ENCODE data around the gene KIAA0586. TPM values are rescaled to one million over a fixed set of nuclear protein-coding genes. Genes with fewer than 3 reads are reported as not detected.

Gene KIAA0586
- total and polyA plus RNA-seq, 2 donors (not counting 3 experiments of a cell fraction or from before 2014, with no cell fraction given) = 7.4 to 25.9 TPM

- Histone ChIP-seq H3K4me2 (ENCODE audit: insufficient read depth, low read length) (no peak overlapping the region), H3K9me1 (replicated peaks; ENCODE audit: control insufficient read depth, extremely low read depth, insufficient read depth, low read length) (no peaks in the 10 kb centered on the region), H2AFZ (ENCODE audit: low read depth, low read length) (no peak overlapping the region), H4K20me1 (replicated peaks; ENCODE audit: control insufficient read depth, extremely low read depth, insufficient read depth, low read length) (no peaks in the 10 kb centered on the region), H3K79me2 (ENCODE audit: control insufficient read depth, insufficient read depth, low read length) (no peaks in the 10 kb centered on the region), H3K9ac (replicated peaks; ENCODE audit: extremely low read depth, insufficient read depth, low read length) (no peak overlapping the region), H3K9me3 (replicated peaks; ENCODE audit: control insufficient read depth, insufficient read depth, low read length) (no peaks in the 10 kb centered on the region), H3K27me3 (ENCODE audit: control insufficient read depth in 2 of 2, insufficient read depth in 2 of 2, low read length in 2 of 2) (no peaks in the 10 kb centered on the region), H3K27ac (ENCODE audit: insufficient read depth, low read depth, low read length) (no peak overlapping the region), H3K36me3 (ENCODE audit: control insufficient read depth in 2 of 2, extremely low read depth in 1 of 2, insufficient read depth in 2 of 2, low read length in 2 of 2) (no peaks in the 10 kb centered on the region), H3K4me1 (ENCODE audit: control insufficient read depth, extremely low read depth, insufficient read depth, low read length) (no peaks in the 10 kb centered on the region), H3K4me3 (replicated peaks in 1 of 3; ENCODE audit: insufficient read depth in 1 of 3, low read depth in 1 of 3, low read length in 3 of 3) (no peak overlapping the region)
- FAIRE-seq = no peak
- intact Hi-C loops (cut with micrococcal nuclease) (no loop called here), dilution Hi-C loops (cut with MboI; ENCODE audit: extremely low pct_ligation_motif_present, low sequenced_read_pairs) (no loop called here)
- ChIA-PET CTCF (no interaction called here), POLR2A (no interaction called here)
- DNase-seq (ENCODE audit: low read depth, low spot score) = no peak
- BruUV-seq (replicated peaks) = no TSS peak
- TF ChIP-seq CTCF (IDR thresholded peaks at IDR 0.05; ENCODE audit: extremely low read depth in 1 of 2, insufficient read depth in 1 of 2, low read depth in 1 of 2, low read length in 2 of 2) (no peak), JUN (IDR thresholded peaks at IDR 0.05; ENCODE audit: borderline replicate concordance, insufficient read depth, insufficient read length, low read depth) (no peak), MYC (IDR thresholded peaks at IDR 0.05; ENCODE audit: low read depth, low read length) (no peak), FOS (IDR thresholded peaks at IDR 0.05; ENCODE audit: borderline replicate concordance, insufficient read depth, low read length) (no peak), GATA2 (IDR thresholded peaks at IDR 0.05; ENCODE audit: insufficient read depth, insufficient read length, low read depth, low read length) (no peak), EZH2 (IDR thresholded peaks at IDR 0.05; ENCODE audit: borderline replicate concordance, low read depth, low read length, severe bottlenecking) (no peak)
Observed at GRCh38 chr14:58598028-58598803, 170.7 kb downstream of the KIAA0586 start.
